Gastrocnemius medialis (tissue), 4 donors: Measurements from ENCODE around the gene ESPL1.

ENCODE experiments used
- POLR2A ChIP-seq, 2 donors: fragments of 450-650 bp; IDR thresholded peaks; one replicate each; pipeline ENCODE4 v1.6.1; 2017; ENCODE audit warnings: antibody characterized with exemption in 2 of 2, mild to moderate bottlenecking in 2 of 2, moderate library complexity in 2 of 2
- TF ChIP-seq, protein P1 (sequence below), 5 experiments: fragments of 450-650 bp in 3 of 5; fragments of 200-600 bp in 2 of 5; sonication (generic) in 2 of 5; IDR thresholded peaks in 4 of 5; conservative IDR thresholded peaks in 1 of 5; 1 replicate in 4 of 5; 2 replicates in 1 of 5; pipeline ENCODE4 v1.5.1; 2016 to 2019; ENCODE audit warnings: antibody characterized with exemption in 5 of 5, mild to moderate bottlenecking in 3 of 5, moderate library complexity in 3 of 5

GRCh38 chr12:53233671-53234121 is 34.4 kb upstream of the ESPL1 start:
- TF ChIP-seq, protein P1, sequence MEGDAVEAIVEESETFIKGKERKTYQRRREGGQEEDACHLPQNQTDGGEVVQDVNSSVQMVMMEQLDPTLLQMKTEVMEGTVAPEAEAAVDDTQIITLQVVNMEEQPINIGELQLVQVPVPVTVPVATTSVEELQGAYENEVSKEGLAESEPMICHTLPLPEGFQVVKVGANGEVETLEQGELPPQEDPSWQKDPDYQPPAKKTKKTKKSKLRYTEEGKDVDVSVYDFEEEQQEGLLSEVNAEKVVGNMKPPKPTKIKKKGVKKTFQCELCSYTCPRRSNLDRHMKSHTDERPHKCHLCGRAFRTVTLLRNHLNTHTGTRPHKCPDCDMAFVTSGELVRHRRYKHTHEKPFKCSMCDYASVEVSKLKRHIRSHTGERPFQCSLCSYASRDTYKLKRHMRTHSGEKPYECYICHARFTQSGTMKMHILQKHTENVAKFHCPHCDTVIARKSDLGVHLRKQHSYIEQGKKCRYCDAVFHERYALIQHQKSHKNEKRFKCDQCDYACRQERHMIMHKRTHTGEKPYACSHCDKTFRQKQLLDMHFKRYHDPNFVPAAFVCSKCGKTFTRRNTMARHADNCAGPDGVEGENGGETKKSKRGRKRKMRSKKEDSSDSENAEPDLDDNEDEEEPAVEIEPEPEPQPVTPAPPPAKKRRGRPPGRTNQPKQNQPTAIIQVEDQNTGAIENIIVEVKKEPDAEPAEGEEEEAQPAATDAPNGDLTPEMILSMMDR (IDR thresholded peaks at IDR 0.05 in 4 of 5, conservative IDR thresholded peaks at IDR 0.05 in 1 of 5), result no peak
- no peak for TF ChIP-seq POLR2A (IDR thresholded peaks at IDR 0.05)
